Measurements from ENCODE around the gene TBC1D7.

- TF ChIP-seq POLR2A (IDR thresholded peaks at IDR 0.05; ENCODE audit: extremely low read depth, insufficient read length) (no peak), CTCF (IDR thresholded peaks at IDR 0.05; ENCODE audit: low read depth, low read length) (no peak)
These were observed 14.2 kb upstream of the TBC1D7 start for GRCh38 chr6:13342414-13343019.

Measured in NB4 (cell line).